Liver (tissue), 9 donors: ENCODE results near the gene IL32. TPM values are rescaled to one million over a fixed set of nuclear protein-coding genes. Genes with fewer than 3 reads are reported as not detected.
"Not testable (repeated sequence)": the region's sequence is repeated elsewhere in the genome, so short reads cannot be mapped to it uniquely, and the experiment has no call there.

Source experiments
- DNase-seq: peaks from one replicate; pipeline ENCODE4 v3.0.0-alpha.2; 2017; ENCODE audit warnings: low spot score
- H3K27ac ChIP-seq, 2 donors: one replicate each; pipeline ENCODE4 v1.7.0; 2013; ENCODE audit warnings: inconsistent platforms in 2 of 2, low read length in 2 of 2, control low read depth in 1 of 2, low read depth in 1 of 2, mild to moderate bottlenecking in 1 of 2
- H3K27me3 ChIP-seq, 4 donors: one replicate each; pipeline versions ENCODE4 v1.6.1 to v1.7.0; 2013; ENCODE audit warnings: low read length in 3 of 4, inconsistent platforms in 1 of 4, mild to moderate bottlenecking in 1 of 4, moderate library complexity in 1 of 4; ENCODE audit not compliant: control insufficient read depth in 4 of 4, insufficient read depth in 4 of 4
- H3K36me3 ChIP-seq, 4 donors: one replicate each; pipeline versions ENCODE4 v1.6.1 to v1.7.0; 2013; ENCODE audit warnings: low read length in 3 of 4, mild to moderate bottlenecking in 3 of 4, low read depth in 1 of 4, moderate library complexity in 1 of 4; ENCODE audit not compliant: control insufficient read depth in 4 of 4, insufficient read depth in 3 of 4
- H3K4me1 ChIP-seq, 4 donors: one replicate each; pipeline versions ENCODE4 v1.6.1 to v1.7.0; 2013; ENCODE audit warnings: low read length in 3 of 4, mild to moderate bottlenecking in 3 of 4, moderate library complexity in 1 of 4; ENCODE audit not compliant: control insufficient read depth in 4 of 4, insufficient read depth in 4 of 4
- H3K4me3 ChIP-seq, 3 donors: one replicate each; pipeline versions ENCODE4 v1.6.1 to v1.7.0; 2013; ENCODE audit warnings: low read length in 3 of 3, control low read depth in 1 of 3, low read depth in 1 of 3, mild to moderate bottlenecking in 1 of 3
- H3K9ac ChIP-seq, 2 donors: one replicate each; pipeline ENCODE4 v1.7.0; 2013; ENCODE audit warnings: low read length in 2 of 2, mild to moderate bottlenecking in 2 of 2, moderate library complexity in 2 of 2, control low read depth in 1 of 2, low read depth in 1 of 2
- H3K9me3 ChIP-seq, 4 donors: one replicate each; pipeline versions ENCODE4 v1.6.1 to v1.7.0; 2013; ENCODE audit warnings: low read length in 3 of 4; ENCODE audit not compliant: control insufficient read depth in 4 of 4
- GABPA ChIP-seq, 2 donors: IDR thresholded peaks in 1 of 2; conservative IDR thresholded peaks in 1 of 2; 2 replicates each; pipeline ENCODE4 v1.6.1; 2016; ENCODE audit warnings: antibody characterized with exemption in 2 of 2, mild to moderate bottlenecking in 1 of 2, moderate library complexity in 1 of 2
- HNF4A ChIP-seq, 2 donors: conservative IDR thresholded peaks; 2 replicates each; pipeline ENCODE4 v1.6.1; 2016; ENCODE audit warnings: antibody characterized with exemption in 2 of 2, mild to moderate bottlenecking in 2 of 2
- HNF4G ChIP-seq: IDR thresholded peaks from 2 replicates; pipeline ENCODE4 v1.6.1; 2016; ENCODE audit warnings: antibody characterized with exemption
- JUND ChIP-seq, 2 donors: IDR thresholded peaks; 2 replicates each; pipeline ENCODE4 v1.6.1; 2016; ENCODE audit warnings: antibody characterized with exemption in 2 of 2
- MAX ChIP-seq: IDR thresholded peaks from 2 replicates; pipeline ENCODE4 v1.6.1; 2016; ENCODE audit warnings: antibody characterized with exemption
- NR2F2 ChIP-seq: IDR thresholded peaks from 2 replicates; pipeline ENCODE4 v1.6.1; 2016; ENCODE audit warnings: antibody characterized with exemption
- RAD21 ChIP-seq, 2 donors: IDR thresholded peaks; 2 replicates each; pipeline ENCODE4 v1.6.1; 2016; ENCODE audit warnings: antibody characterized with exemption in 2 of 2, mild to moderate bottlenecking in 2 of 2
- SP1 ChIP-seq: IDR thresholded peaks from 2 replicates; pipeline ENCODE4 v1.6.1; 2018; ENCODE audit warnings: antibody characterized with exemption, mild to moderate bottlenecking
- TAF1 ChIP-seq: conservative IDR thresholded peaks from 2 replicates; pipeline ENCODE4 v1.6.1; 2016; ENCODE audit warnings: antibody characterized with exemption, mild to moderate bottlenecking
- YY1 ChIP-seq: IDR thresholded peaks from 2 replicates; pipeline ENCODE4 v1.6.1; 2016; ENCODE audit warnings: antibody characterized with exemption, mild to moderate bottlenecking
- WGBS: extraction: QIAGEN DNeasy Blood & Tissue Kit; methylation state at CpG from one replicate; pipeline ENCODE4 v1.1.7; 2013; 5-methylcytosine and 5-hydroxymethylcytosine counted together
- polyA plus RNA-seq, 2 donors: library from polyadenylated mRNA; stranded (reverse) in 1 of 2; unstranded in 1 of 2; fragments of 200-250 nt in 1 of 2; fragments of >200 nt in 1 of 2; fragmentation: Nextera tagmentation in 1 of 2; extraction: Ambion mirVana in 1 of 2; gene quantifications; one replicate each; pipeline versions ENCODE4 v1.2.1 to v1.2.3, GENCODE V29; 2013 to 2015
- total RNA-seq, 2 donors: library from RNA; depleted of rRNA; stranded (reverse); fragments of >200 nt; gene quantifications; one replicate each; pipeline ENCODE4 v1.2.3, GENCODE V29; 2014
- TF ChIP-seq, protein P1 (sequence below): fragments of 150-350 bp; IDR thresholded peaks from 2 replicates; pipeline ENCODE4 v1.5.1; 2017; ENCODE audit warnings: improper control_type of control experiment, low read depth, low read length; ENCODE audit not compliant: missing input control
- TF ChIP-seq, protein P2 (sequence below): IDR thresholded peaks from 2 replicates; pipeline ENCODE4 v1.6.1; 2016; ENCODE audit warnings: antibody characterized with exemption
- TF ChIP-seq, protein P3 (sequence below): IDR thresholded peaks from 2 replicates; pipeline ENCODE4 v1.6.1; 2016; ENCODE audit warnings: antibody characterized with exemption
- donor health status: healthy.
- donor health status: healthy.
- donor health status: healthy.
- donor health status: healthy.
- donor health status: healthy.

IL32 gene
- total and polyA plus RNA-seq, 4 donors = 8.6 to 328 (median 196) TPM

- peaks cover 0 to 11% (median 5%) of the 10 kb centered on the region in 4 donors for H3K4me1 ChIP-seq
- 91% methylated on average over 7 of the region's 7 CpGs for WGBS
- H3K4me3 ChIP-seq = no peak overlapping the region
- TF ChIP-seq HNF4G (no peak), MAX (no peak), HNF4A (conservative IDR thresholded peaks at IDR 0.05) (no peak), JUND (IDR thresholded peaks at IDR 0.05) (no peak), GABPA (IDR thresholded peaks at IDR 0.05 in 1 of 2, conservative IDR thresholded peaks at IDR 0.05 in 1 of 2) (no peak), NR2F2 (no peak), YY1 (no peak), SP1 (no peak), TAF1 (no peak), RAD21 (IDR thresholded peaks at IDR 0.05) (no peak)
- TF ChIP-seq, protein P1, sequence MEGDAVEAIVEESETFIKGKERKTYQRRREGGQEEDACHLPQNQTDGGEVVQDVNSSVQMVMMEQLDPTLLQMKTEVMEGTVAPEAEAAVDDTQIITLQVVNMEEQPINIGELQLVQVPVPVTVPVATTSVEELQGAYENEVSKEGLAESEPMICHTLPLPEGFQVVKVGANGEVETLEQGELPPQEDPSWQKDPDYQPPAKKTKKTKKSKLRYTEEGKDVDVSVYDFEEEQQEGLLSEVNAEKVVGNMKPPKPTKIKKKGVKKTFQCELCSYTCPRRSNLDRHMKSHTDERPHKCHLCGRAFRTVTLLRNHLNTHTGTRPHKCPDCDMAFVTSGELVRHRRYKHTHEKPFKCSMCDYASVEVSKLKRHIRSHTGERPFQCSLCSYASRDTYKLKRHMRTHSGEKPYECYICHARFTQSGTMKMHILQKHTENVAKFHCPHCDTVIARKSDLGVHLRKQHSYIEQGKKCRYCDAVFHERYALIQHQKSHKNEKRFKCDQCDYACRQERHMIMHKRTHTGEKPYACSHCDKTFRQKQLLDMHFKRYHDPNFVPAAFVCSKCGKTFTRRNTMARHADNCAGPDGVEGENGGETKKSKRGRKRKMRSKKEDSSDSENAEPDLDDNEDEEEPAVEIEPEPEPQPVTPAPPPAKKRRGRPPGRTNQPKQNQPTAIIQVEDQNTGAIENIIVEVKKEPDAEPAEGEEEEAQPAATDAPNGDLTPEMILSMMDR = no peak
- TF ChIP-seq, protein P2, sequence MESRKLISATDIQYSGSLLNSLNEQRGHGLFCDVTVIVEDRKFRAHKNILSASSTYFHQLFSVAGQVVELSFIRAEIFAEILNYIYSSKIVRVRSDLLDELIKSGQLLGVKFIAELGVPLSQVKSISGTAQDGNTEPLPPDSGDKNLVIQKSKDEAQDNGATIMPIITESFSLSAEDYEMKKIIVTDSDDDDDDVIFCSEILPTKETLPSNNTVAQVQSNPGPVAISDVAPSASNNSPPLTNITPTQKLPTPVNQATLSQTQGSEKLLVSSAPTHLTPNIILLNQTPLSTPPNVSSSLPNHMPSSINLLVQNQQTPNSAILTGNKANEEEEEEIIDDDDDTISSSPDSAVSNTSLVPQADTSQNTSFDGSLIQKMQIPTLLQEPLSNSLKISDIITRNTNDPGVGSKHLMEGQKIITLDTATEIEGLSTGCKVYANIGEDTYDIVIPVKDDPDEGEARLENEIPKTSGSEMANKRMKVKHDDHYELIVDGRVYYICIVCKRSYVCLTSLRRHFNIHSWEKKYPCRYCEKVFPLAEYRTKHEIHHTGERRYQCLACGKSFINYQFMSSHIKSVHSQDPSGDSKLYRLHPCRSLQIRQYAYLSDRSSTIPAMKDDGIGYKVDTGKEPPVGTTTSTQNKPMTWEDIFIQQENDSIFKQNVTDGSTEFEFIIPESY = no peak
- TF ChIP-seq, protein P3, sequence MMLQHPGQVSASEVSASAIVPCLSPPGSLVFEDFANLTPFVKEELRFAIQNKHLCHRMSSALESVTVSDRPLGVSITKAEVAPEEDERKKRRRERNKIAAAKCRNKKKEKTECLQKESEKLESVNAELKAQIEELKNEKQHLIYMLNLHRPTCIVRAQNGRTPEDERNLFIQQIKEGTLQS = no peak
- no peak overlapping the region for H3K9ac ChIP-seq
- no peak for DNase-seq
- no peak overlapping the region for H3K27ac ChIP-seq
- no peaks in the 10 kb centered on the region for H3K9me3 ChIP-seq
- peaks cover 0 to 9% (median 3%) of the 10 kb centered on the region in 4 donors for H3K36me3 ChIP-seq
- H3K27me3 ChIP-seq = no peaks in the 10 kb centered on the region
These were observed 6.2 kb downstream of the IL32 start for GRCh38 chr16:3071655-3072054.

GRCh38 chr16:3072148-3072547 is 6.7 kb downstream of the IL32 start:
- not testable (repeated sequence) for DNase-seq, H3K9ac ChIP-seq, H3K27me3 ChIP-seq, H3K36me3 ChIP-seq, H3K4me3 ChIP-seq, H3K9me3 ChIP-seq, H3K27ac ChIP-seq
- 59% methylated on average over 3 of the region's 4 CpGs for WGBS
- H3K4me1 ChIP-seq = peaks cover 0 to 11% (median 5%) of the 10 kb centered on the region in 4 donors

GRCh38 chr16:3072576-3073263 is 7.3 kb downstream of the IL32 start:
- H3K4me1 ChIP-seq = peaks cover 0 to 11% (median 4%) of the 10 kb centered on the region in 4 donors
- DNase-seq, H3K4me3 ChIP-seq, H3K36me3 ChIP-seq, H3K9ac ChIP-seq, H3K27ac ChIP-seq, H3K27me3 ChIP-seq, H3K9me3 ChIP-seq: not testable (repeated sequence)
- WGBS = 68% methylated on average over 17 of the region's 18 CpGs
